Calu3 (cell line): ENCODE measurements around the gene LIPC. TPM values are rescaled to one million over a fixed set of nuclear protein-coding genes. Genes with fewer than 3 reads are reported as not detected.

Experiments
- BruUV-seq: library from RNA; stranded (reverse); fragments of 400-500 nt; replicated peaks from 2 replicates; lab custom pipeline; 2021; lab: Mats Ljungman, UMichigan
- CTCF ChIA-PET: fragments of 300-600 bp; sonication (Branson Sonifier 250); formaldehyde crosslinking; loops from one replicate; lab custom pipeline; 2022; ENCODE audit warnings: antibody characterized with exemption; lab: Charles Lee
- DNase-seq: peaks from one replicate; pipeline ENCODE4 v3.0.0; 2022
- H3K27ac Mint-ChIP-seq: one replicate; pipeline ENCODE4 v1.8.0; 2022; ENCODE audit warnings: mixed read lengths; ENCODE audit not compliant: unreplicated experiment
- H3K27me3 Mint-ChIP-seq: one replicate; pipeline ENCODE4 v1.8.0; 2022; ENCODE audit warnings: mixed read lengths; ENCODE audit not compliant: unreplicated experiment
- H3K36me3 Mint-ChIP-seq: one replicate; pipeline ENCODE4 v1.8.0; 2022; ENCODE audit warnings: mild to moderate bottlenecking, moderate library complexity, mixed read lengths; ENCODE audit not compliant: insufficient read depth, unreplicated experiment
- H3K4me1 Mint-ChIP-seq: one replicate; pipeline ENCODE4 v1.8.0; 2022; ENCODE audit warnings: mild to moderate bottlenecking, low read depth, mixed read lengths; ENCODE audit not compliant: unreplicated experiment
- H3K4me3 Mint-ChIP-seq: one replicate; pipeline ENCODE4 v1.8.0; 2022; ENCODE audit warnings: mild to moderate bottlenecking, low read depth, moderate library complexity, mixed read lengths; ENCODE audit not compliant: unreplicated experiment
- H3K9me3 Mint-ChIP-seq: one replicate; pipeline ENCODE4 v1.8.0; 2022; ENCODE audit warnings: low read depth, mixed read lengths; ENCODE audit not compliant: unreplicated experiment
- intact Hi-C: fragments of 100-400 bp; cut with micrococcal nuclease; formaldehyde crosslinking; loops from one replicate; pipeline ENCODE4 v1.10.0; 2022; ENCODE audit not compliant: unreplicated experiment
- total RNA-seq: library from RNA; stranded (reverse); gene quantifications from 2 replicates; pipeline ENCODE4 v1.2.3, GENCODE V29; 2022
- TF ChIP-seq, protein P1 (sequence below): fragments of 200-600 bp; IDR thresholded peaks from one replicate; pipeline ENCODE4 v1.8.0; 2022; ENCODE audit warnings: antibody characterized with exemption; ENCODE audit not compliant: unreplicated experiment

LIPC gene
- total RNA-seq, 1 experiment from 2014 or later: not detected

DNA sequence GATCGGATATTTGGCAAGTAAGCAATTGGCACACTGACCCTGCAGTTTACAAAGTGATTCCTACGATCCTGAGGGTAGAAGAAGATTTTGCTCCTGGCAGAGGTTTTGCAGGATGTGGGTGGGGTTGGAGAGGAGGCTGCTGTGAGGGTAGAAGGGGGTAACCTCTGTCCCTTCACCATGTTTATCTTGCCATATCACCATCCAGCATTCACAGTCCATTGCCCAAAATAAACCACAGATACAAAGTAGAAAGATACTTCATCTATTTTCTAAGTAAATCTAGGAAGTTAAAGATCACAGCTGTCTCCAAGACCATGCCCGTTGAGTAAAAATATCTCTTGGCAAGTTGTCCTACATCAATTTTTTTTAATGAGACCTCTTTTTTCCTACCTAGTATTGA lies 51.6 kb downstream of the LIPC start:
- TF ChIP-seq, protein P1, sequence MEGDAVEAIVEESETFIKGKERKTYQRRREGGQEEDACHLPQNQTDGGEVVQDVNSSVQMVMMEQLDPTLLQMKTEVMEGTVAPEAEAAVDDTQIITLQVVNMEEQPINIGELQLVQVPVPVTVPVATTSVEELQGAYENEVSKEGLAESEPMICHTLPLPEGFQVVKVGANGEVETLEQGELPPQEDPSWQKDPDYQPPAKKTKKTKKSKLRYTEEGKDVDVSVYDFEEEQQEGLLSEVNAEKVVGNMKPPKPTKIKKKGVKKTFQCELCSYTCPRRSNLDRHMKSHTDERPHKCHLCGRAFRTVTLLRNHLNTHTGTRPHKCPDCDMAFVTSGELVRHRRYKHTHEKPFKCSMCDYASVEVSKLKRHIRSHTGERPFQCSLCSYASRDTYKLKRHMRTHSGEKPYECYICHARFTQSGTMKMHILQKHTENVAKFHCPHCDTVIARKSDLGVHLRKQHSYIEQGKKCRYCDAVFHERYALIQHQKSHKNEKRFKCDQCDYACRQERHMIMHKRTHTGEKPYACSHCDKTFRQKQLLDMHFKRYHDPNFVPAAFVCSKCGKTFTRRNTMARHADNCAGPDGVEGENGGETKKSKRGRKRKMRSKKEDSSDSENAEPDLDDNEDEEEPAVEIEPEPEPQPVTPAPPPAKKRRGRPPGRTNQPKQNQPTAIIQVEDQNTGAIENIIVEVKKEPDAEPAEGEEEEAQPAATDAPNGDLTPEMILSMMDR: no peak
- intact Hi-C loops: no loop called here
- BruUV-seq: no TSS peak
- peaks cover 17% of the 10 kb centered on the region for H3K4me1 Mint-ChIP-seq
- H3K4me3 Mint-ChIP-seq: no peak overlapping the region
- no peaks in the 10 kb centered on the region for H3K9me3 Mint-ChIP-seq
- H3K36me3 Mint-ChIP-seq: no peaks in the 10 kb centered on the region
- H3K27me3 Mint-ChIP-seq: no peaks in the 10 kb centered on the region
- no peak overlapping the region for H3K27ac Mint-ChIP-seq
- DNase-seq: no peak
- CTCF ChIA-PET: no interaction called here

DNA sequence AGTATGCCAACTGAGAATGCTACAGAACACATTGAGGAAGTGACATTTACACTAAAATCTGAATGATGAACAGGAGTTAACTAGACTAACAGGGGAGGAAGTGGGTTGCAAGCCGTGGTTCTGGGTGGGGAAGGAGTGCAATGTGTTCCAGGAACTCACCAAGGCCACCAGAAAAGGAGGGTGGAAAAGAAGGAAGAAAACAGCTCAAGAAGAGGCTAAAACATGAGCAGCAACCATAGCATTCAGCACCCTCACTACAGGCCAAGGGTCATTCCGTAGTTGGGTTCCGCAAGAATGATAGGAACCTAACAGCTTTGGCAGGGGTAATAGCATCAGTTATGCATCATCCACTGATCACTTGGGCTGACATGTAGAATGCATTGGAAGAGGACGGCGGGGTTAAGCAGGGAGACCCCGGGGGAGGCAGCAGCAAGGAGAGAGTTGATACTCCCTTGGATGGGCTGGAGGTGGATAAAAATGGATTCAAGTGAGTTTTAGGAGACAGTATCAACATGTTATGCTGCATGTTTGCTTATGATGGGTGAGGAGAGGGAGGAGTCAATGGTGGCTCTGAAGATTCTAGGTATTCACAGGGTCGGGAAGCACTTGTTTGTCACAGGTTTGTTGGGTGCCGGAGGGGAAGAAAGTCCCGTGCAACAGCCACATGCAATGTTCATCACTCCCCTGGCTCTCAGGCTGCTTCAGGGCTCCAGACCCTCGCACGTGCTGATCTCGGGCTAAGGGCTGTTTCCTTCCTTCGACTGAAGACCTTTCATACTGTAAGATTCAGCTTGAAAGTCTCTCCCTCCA lies 53.2 kb downstream of the LIPC start:
- CTCF ChIA-PET: no interaction called here
- peak overlapping the region; percentile 2 for H3K27ac Mint-ChIP-seq
- no peak for DNase-seq
- intact Hi-C loops: no loop called here
- no peaks in the 10 kb centered on the region for H3K27me3 Mint-ChIP-seq
- no peaks in the 10 kb centered on the region for H3K9me3 Mint-ChIP-seq
- no peaks in the 10 kb centered on the region for H3K36me3 Mint-ChIP-seq
- BruUV-seq: no TSS peak
- TF ChIP-seq, protein P1: no peak
- peaks cover 12% of the 10 kb centered on the region for H3K4me1 Mint-ChIP-seq
- H3K4me3 Mint-ChIP-seq: no peak overlapping the region

DNA sequence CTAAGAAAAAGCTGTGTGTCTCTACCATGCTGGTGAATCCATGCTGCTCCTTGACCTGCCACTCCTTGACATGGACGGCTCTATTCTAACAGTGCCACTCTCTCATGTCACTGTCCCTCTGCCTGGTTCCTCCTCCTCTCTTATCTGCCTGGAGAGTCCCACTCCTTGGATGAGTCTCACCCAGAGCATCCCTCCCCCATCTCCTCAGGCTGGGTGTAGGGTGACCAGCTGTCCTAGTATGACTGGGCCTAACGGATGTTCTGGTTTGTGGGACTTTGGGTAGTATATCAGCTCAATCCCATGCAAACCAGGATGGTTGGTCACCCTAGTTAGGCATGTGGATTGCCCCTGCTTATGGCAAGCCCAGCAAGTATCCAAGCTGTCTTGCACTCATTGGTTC lies 54.3 kb downstream of the LIPC start:
- Mint-ChIP-seq H3K9me3 (no peaks in the 10 kb centered on the region), H3K36me3 (no peaks in the 10 kb centered on the region), H3K27me3 (no peaks in the 10 kb centered on the region), H3K4me3 (no peak overlapping the region), H3K27ac (no peak overlapping the region), H3K4me1 (peaks cover 8% of the 10 kb centered on the region)
- intact Hi-C loops: no loop called here
- CTCF ChIA-PET: no interaction called here
- TF ChIP-seq, protein P1: no peak
- no peak for DNase-seq
- BruUV-seq: no TSS peak

DNA sequence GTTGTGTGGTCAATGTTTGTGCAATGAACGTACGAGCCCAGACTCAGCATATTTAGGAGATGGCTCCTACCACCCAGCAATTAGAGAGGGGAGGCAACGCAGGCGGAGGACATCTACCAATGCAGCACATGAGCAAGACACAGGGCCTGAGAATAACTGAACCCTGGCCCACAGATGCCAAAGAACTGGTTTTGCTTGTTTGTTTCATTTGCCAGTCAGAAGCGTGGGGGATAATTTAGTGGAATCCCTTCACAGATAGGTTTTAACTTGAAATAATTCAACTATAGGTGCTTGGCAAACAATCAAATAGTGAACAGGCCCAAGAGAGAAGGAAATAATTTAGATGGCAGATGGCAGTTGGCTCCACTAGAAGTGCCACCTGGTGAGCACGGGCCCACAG lies 54.8 kb downstream of the LIPC start:
- CTCF ChIA-PET: no interaction called here
- no peaks in the 10 kb centered on the region for H3K36me3 Mint-ChIP-seq

More for the DNA sequence above, 54.8 kb downstream of the LIPC start:
- H3K27me3 Mint-ChIP-seq: no peaks in the 10 kb centered on the region
- no peak for DNase-seq
- H3K27ac Mint-ChIP-seq: no peak overlapping the region
- no TSS peak for BruUV-seq
- TF ChIP-seq, protein P1: no peak
- peaks cover 8% of the 10 kb centered on the region for H3K4me1 Mint-ChIP-seq
- no peak overlapping the region for H3K4me3 Mint-ChIP-seq
- no peaks in the 10 kb centered on the region for H3K9me3 Mint-ChIP-seq
- intact Hi-C loops: no loop called here
